ENCODE data around the gene CRACR2B.
A peak's percentile ranks its signal among the peaks of the same experiment; 100 is the strongest.

The CRACR2B gene

DNA sequence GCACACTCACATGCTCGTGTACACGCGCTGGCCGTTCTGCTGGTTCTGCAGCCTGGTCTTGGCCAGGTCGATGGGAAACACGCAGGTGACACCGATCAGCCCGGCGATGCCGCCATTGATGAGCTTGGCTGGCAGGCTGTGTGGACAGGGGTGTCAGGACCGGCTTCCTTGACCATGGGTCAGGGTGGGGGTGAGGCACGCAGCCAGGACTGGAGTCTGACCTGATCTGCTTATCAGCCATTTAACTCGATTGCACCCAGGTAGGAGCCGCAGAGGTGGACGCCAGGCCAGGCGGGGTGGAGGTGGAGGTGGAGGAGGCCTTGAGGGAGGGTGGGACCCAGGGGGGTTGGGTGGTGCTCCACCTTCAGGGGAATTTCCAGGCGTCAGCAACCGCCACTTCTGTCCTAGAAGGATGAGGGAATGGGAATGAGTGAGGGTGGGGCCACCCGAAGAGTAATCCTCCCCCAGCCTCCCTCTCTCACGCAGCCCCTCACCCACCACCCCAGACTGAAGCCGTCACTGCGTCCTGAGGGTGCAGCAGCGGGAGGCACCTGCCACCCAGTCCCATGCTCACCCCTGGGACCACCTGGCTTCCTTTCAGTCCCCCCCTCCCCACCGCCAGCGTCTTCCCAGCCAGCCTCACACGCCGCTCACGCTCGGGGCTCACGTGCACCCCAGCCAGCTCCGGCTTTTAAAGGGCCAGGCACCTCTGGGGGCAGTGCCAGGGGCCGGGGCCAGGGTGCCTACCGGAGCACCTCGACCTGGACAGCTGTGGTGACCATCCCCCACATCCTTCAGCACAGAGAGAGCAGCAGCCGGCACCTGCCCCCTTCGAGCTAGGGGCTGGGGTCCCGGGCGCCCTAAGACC is 32.7 kb upstream of the CRACR2B start:
- no peak for FAIRE-seq
- DNase-seq (ENCODE audit: low spot score), result no peak

DNA sequence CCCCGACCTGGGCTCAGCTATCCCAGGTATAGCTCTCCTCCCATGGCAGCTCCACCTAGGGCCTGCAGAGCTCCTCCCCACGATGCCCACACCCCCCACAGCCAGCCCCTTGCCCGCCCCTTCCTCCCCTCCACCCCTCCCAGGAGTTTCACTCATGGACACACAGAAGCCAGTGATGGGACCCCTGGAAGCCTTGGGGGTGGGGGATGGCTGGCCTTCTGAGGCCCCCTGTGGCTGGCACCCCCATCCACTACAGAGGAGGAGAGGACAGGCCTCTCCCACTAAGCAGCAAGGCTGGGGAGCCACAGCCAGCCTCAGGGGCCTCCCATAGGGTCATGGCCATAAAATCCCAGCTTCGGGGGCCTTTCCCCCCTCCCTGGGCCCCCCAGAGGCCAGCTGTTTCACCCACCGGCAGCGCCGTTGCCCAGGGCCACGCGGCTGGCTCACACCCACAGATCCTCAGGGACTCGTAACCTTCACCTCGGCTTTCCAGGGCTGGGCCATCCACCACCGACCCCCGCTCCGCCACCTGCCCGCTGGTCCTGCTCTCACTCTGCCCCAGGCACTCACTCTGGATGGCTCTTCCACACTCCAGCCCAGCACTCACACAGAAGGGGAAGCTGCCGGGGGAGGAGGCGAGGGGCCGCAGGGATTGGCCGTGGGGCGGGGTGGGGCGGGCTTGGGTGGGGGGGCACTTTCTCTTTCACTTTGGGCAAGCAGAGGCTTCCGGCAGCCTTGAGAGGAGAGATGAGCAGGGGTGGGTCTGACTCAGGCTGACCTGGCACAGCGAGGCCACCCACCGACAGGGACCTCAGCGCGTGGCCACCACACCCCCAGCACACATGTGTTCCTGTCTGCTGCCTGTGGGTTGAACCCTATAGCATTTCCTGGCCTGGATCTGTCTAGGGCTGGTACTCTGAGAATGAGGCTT is 31.8 kb upstream of the CRACR2B start:
- peak; percentile 39 for FAIRE-seq
- DNase-seq (ENCODE audit: low spot score), result peak; percentile 93

- no peak for FAIRE-seq
- DNase-seq (ENCODE audit: low spot score), result no peak
Observed at GRCh38 chr11:796565-797295, 31.0 kb upstream of the CRACR2B start.

DNA sequence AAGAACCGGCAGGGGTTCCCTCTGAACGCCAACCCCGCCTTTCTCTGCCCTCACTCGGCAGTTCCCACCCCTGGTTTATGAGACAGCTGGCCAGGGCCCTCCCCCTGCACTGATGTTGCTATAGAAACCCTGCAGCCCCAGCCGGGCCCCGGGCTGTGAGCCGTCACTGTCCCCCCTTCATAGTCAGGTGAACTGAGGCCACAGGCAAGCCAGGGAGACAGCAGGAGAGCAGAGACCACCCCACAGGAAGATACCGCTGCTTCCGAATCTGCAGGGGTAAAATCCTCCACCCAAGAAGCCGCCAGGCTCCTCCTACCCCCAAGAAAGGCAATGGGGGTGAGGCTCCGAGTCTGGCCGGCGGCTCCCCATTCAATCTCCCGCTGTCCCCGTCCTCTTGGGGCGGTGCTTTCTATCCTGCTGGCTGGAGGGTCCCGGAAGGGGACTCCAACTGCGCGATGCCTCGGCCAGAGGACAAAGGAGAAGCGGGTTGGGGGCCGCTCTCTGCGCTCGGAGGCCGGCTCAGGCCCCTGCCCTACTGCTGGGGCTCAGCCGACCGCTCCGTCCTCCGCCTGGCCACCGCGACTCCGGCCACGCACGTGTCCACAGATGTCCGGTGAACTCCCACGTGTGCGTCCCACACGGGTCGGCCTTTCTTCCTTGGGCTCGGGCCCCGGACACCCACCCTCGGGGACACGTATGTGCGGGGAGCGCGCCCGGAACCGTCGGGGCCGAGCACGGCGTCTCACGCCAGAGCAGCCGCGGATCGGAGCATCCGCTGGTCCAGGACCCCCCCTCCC is 30.2 kb upstream of the CRACR2B start:
- DNase-seq (ENCODE audit: low spot score), result peak; percentile 60
- no peak for FAIRE-seq

DNA sequence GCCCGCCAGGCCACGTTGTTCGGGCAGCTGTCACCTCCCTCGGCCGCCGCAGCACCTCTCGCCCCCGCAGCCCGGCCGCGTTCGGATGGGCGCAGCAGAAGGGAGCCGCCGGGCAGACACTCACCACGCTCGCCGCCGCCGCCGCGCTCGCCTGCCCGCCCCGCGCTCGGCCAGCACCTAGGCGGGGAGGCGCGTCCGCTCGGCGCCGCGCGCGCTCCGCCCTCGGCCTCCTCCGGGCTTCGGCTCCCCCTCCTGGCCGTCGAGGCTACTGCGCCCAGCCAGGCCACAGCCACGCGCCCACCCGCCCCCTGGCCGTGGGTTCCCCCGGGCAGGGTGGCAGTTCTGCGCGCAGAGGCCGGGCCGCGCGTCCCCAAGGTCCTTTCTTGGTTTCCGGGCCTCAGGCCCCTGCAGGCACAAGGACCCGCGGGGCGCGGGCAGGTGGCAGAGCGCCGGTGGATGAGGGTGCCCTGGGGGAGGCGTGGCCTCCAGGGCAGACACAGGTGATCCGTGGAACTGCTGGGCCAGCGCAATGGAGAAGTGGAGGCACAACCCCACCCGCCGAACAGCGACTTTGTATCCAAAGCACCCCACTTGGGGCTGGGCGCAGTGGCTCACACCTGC is 29.5 kb upstream of the CRACR2B start, which contains the start of gene SLC25A22:
Gene SLC25A22 (minus strand): TSS at position 189 of the 621 bp plus-strand sequence. CDS start 3,275 bp downstream, outside the sequence.
- no peak for FAIRE-seq
- DNase-seq (ENCODE audit: low spot score), result peak; percentile 41

GRCh38 chr11:799641-800316 is 27.9 kb upstream of the CRACR2B start:
- DNase-seq (ENCODE audit: low spot score), result no peak
- no peak for FAIRE-seq

DNA sequence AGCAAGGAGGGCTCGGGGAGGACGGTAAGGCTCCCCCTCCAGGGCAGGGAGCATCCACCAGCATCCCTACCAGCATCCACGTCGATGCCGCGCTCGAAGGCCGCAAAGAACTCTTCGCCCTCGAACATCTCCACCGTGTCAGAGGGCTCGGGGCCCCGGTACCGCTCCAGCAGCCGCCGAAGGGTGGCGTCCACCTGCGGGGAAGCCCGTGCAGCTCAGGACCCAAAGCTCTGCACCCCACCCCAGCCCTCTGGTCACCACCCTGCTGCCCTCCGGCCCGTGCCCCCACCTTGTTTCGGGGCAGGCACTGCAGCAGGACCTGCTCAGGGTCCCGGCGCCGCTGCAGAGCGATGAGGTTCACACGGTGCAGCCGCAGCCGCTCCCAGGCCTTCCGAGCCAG is 27.2 kb upstream of the CRACR2B start:
- FAIRE-seq, result no peak
- no peak for DNase-seq (ENCODE audit: low spot score)

DNA sequence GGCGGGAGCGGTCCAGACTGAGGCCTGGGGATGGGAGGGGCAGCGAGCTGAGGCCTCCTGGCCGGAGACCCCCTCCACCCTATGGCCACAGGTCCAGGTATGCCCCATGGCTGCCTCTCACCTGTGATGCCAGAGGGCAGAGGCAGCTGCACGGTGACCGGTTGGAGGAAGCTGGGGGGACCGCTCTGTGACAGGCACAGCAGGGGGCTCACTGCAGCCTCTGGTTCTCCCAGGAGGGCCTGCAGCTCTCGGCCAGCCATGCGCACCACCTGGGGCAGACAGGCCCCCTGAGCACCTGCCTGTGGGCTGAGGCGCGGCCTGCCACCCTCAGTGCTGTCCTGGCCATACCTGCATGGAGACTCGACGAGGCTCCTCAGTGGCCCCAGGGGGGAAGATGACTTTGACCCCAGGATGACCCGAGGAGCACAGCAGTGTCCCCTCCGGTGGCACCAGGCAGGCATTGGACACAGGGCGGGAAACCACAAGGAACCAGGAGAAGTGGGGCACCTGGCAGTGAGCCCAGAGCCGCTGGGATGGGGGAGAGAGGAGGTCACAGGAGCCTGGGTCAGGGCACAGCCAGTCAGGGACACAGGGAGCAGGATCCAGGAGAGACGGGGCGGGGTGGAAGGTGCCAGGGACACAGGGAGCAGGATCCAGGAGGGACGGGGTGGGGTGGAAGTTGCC is 26.5 kb upstream of the CRACR2B start:
- no peak for FAIRE-seq
- DNase-seq (ENCODE audit: low spot score), result no peak

- DNase-seq (ENCODE audit: low spot score), result no peak
- FAIRE-seq, result no peak
Observed at GRCh38 chr11:802018-802617, 25.6 kb upstream of the CRACR2B start.

- DNase-seq (ENCODE audit: low spot score) (no peak), FAIRE-seq (no peak)
Observed at GRCh38 chr11:802693-803466, 24.8 kb upstream of the CRACR2B start.

GRCh38 chr11:803467-803742 is 24.3 kb upstream of the CRACR2B start:
- DNase-seq (ENCODE audit: low spot score), result no peak
- no peak for FAIRE-seq

DNA sequence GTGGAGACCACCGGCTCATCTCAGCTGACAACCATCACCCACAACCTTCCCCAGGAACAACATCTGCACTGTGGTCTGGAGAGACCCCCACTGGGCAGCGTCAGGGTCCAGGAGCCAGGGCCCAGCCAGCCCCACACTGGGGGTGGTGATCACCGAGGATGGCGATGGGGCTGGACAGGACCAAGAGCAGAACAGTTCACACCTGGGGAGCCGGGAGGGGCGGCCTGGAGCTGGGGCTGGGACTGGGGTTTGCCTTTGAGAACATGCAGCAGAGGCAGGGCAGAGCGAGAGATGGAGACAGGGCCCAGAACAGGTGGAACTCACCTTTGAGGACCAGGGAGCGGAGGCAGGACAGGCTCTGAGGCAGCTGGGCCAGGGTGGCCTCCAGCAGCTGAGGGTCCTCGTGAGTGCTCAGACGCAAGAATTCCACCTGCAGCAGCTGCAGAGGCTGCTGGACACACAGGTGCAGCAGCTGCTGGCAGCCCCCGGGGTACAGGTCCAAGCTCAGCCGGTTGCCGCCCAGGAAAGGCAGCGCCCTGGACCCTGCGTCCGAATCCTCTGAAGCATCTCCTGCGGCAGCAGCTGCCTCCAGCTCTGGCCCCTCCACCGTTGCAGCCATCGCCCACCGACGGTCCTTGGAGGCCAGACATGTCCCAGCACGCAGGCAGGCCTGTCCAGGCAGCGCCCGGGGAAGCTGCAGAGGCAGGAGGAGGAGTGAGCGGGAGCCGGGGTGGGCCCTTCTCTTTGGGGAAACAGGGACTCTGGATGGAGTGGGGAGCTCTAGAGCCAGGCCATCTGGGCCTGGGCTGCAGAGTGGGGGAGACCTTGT is 23.7 kb upstream of the CRACR2B start:
- FAIRE-seq, result no peak
- DNase-seq (ENCODE audit: low spot score), result no peak

DNA sequence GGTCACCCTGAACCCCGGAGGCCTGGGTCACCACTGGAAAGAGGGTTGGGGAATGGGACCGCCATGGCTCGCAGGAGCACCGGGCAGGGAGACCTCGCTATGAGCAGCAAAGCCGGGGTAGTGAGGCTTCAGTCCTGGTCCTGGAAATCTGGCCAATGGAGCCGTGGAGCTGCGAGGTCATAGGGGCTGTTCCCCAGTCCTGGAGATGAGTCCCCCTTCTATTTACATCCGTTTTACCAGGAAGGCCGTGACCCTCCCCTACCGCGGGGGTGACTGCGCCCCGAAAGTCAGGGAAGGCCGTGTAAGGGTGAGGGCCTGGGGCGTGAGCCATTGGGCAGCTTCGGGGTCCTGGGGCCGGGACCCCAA is 23.1 kb upstream of the CRACR2B start:
- DNase-seq (ENCODE audit: low spot score) (no peak), FAIRE-seq (no peak)

DNA sequence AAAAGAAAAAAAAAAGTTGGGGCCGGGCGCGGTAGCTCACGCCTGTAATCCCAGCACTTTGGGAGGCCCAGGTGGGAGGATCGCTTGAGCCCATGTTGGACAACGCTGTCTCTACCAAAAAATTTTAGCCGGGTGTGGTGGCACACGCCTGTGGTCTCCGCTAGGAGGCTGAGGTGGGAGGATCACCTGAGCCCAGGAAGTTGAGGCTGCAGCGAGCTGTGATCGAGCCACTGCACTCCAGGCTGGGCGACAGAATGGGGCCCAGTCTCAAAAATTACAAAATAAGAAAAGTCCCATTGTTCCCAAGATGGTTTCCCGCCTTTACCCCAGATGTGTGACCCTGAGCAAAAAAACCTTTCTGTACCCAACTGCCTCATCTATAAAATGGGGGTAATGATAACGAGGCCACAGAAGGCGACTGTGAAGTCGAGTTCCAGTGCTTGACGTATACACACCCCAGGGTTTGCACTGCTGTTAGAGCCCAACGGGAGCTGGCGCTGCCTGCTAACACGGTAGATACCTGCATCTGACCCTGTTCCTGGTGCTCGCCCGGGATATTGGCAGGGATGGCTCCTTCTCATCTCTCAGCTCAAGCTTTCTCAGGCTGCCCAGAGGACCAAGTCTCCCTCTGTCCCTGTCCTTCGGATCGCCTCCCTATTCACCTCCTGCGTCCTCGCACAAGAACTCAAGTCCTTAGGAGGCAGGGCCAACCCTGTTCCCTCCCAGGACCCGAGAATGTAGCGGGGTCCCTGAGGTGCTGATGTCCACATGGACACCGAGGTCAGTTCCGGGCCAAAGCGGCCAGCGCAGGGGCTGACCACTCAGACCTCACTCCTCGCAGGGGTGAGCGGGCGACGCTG is 19.1 kb upstream of the CRACR2B start:
- FAIRE-seq, result no peak

GRCh38 chr11:809287-810039 is 18.3 kb upstream of the CRACR2B start, which contains the start of gene RPLP2:
RPLP2 (plus strand) TSS chr11:809967; CDS start chr11:810235, 268 bp downstream.
- FAIRE-seq (no peak), DNase-seq (ENCODE audit: low spot score) (peak; percentile 86)

More for the DNA sequence above, 19.1 kb upstream of the CRACR2B start:
- peak; percentile 70 for DNase-seq (ENCODE audit: low spot score)

Data from RCC 7860 (cell line).